HepG2 (cell line): ENCODE measurements around the gene TUBB2B. TPM values are rescaled to one million over a fixed set of nuclear protein-coding genes. Genes with fewer than 3 reads are reported as not detected.
A peak's percentile ranks its signal among the peaks of the same experiment; 100 is the strongest.

Source experiments
- CENPT ChIP-seq: sonication (generic); formaldehyde crosslinking; IDR thresholded peaks from 2 replicates; pipeline ENCODE4 v1.8.0; 2022; ENCODE audit warnings: low read depth, mild to moderate bottlenecking, moderate library complexity, missing genetic modification reagents
- FLYWCH1 ChIP-seq: sonication (generic); formaldehyde crosslinking; IDR thresholded peaks from 2 replicates; pipeline ENCODE4 v1.8.1; 2023; ENCODE audit warnings: mild to moderate bottlenecking, missing genetic modification reagents
- GATA4 ChIP-seq: sonication (generic); IDR thresholded peaks from 2 replicates; pipeline ENCODE4 v1.6.1; 2016; ENCODE audit warnings: antibody characterized with exemption, low read depth, borderline replicate concordance
- SNAPC4 ChIP-seq: sonication (generic); formaldehyde crosslinking; IDR thresholded peaks from 2 replicates; pipeline ENCODE4 v1.4.0; 2020; ENCODE audit warnings: mild to moderate bottlenecking, missing genetic modification reagents
- SP2 ChIP-seq: sonication (generic); formaldehyde crosslinking; IDR thresholded peaks from 2 replicates; pipeline ENCODE4 v1.5.1; 2020; ENCODE audit warnings: mild to moderate bottlenecking, missing genetic modification reagents
- TBX2 ChIP-seq: sonication (generic); formaldehyde crosslinking; IDR thresholded peaks from 2 replicates; pipeline ENCODE4 v1.5.0; 2020; ENCODE audit warnings: missing genetic modification reagents, mild to moderate bottlenecking, borderline replicate concordance
- THAP8 ChIP-seq: sonication (generic); formaldehyde crosslinking; IDR thresholded peaks from 2 replicates; pipeline ENCODE4 v1.5.1; 2020; ENCODE audit warnings: missing genetic modification reagents, mild to moderate bottlenecking, borderline replicate concordance
- ZBTB34 ChIP-seq: sonication (generic); formaldehyde crosslinking; IDR thresholded peaks from 2 replicates; pipeline ENCODE4 v1.8.0; 2022; ENCODE audit warnings: mild to moderate bottlenecking, missing genetic modification reagents
- ZBTB38 ChIP-seq: sonication (generic); formaldehyde crosslinking; IDR thresholded peaks from 2 replicates; pipeline ENCODE4 v1.5.1; 2020; ENCODE audit warnings: mild to moderate bottlenecking, missing genetic modification reagents
- ZNF496 ChIP-seq: sonication (generic); formaldehyde crosslinking; IDR thresholded peaks from 2 replicates; pipeline ENCODE4 v1.8.1; 2023; ENCODE audit warnings: mild to moderate bottlenecking, moderate library complexity, missing genetic modification reagents; ENCODE audit not compliant: insufficient replicate concordance
- ZNF878 ChIP-seq: sonication (generic); formaldehyde crosslinking; IDR thresholded peaks from 2 replicates; pipeline ENCODE4 v1.8.1; 2023; ENCODE audit warnings: mild to moderate bottlenecking, missing genetic modification reagents, moderate library complexity
- polyA plus RNA-seq, 8 experiments: library from polyadenylated mRNA; depleted of rRNA in 3 of 8; stranded (reverse) in 7 of 8; unstranded in 1 of 8; fragments of >200 nt; fragmentation: Illumina TruSeq in 4 of 8; extraction: Trizol in 4 of 8; gene quantifications; 2 replicates each; pipeline versions ENCODE4 v1.2.1 to v1.2.3, GENCODE V29; 2011 to 2016; ENCODE audit warnings: low read depth in 4 of 8, missing spikeins in 1 of 8, mixed read lengths in 1 of 8; ENCODE audit not compliant: insufficient read depth in 1 of 8
- total RNA-seq, 5 experiments: library from RNA; depleted of rRNA; stranded (reverse); fragments of >200 nt; fragmentation: Illumina TruSeq; extraction: Trizol; gene quantifications; 2 replicates each; pipeline ENCODE4 v1.2.3, GENCODE V29; 2016; ENCODE audit warnings: low read depth in 1 of 5
- TF ChIP-seq, protein P1 (sequence below), 2 experiments: sonication (generic) in 1 of 2; formaldehyde crosslinking in 1 of 2; IDR thresholded peaks; 2 replicates each; pipeline versions ENCODE4 v1.6.1 to v1.9.0; 2014 to 2022; ENCODE audit warnings: antibody characterized with exemption in 1 of 2, borderline replicate concordance in 1 of 2, inconsistent platforms in 1 of 2, low read depth in 1 of 2, missing genetic modification reagents in 1 of 2

TUBB2B gene
- total and polyA plus RNA-seq, 2 of the 13 experiments (the other 11 are each of a cell fraction or from before 2014, with no cell fraction given): 10.3 to 23.6 TPM

DNA sequence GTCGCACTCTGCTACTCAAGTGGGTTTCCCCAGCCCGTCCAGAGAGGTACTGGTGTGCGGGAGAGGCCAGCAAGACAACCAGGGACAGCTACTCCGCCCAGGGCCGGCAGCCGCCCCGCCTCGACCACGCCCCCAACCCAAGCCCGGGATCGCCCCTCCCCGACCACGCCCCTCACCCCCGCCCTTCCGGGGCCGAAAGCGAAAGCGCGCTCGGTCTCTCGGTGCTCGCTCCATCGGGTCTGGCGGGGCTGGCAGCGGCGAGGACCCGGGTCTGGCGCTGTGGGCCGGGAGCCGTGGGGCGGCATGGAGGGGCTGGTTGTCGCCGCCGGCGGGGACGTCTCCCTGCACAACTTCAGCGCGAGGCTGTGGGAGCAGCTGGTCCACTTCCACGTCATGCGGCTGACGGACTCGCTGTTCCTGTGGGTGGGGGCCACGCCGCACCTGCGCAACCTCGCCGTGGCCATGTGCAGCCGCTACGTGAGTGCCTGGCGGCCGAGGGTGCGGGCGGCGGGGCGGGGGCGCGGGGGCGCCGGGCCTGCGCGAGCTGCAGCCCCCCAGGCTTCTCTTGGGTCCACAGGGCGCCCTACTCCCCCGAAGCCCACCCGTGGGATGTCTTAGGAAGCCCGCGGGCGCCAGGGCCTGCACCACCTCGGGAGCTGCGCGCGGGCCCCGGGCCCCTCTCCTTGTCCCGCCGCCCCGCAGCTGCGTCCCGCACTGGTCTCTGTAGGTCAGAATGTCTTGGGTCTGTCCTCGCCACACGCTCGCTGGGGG is 31.5 kb upstream of the TUBB2B start, which contains the start of gene PSMG4 (continued):
- TF ChIP-seq TBX2 (CRISPR knock-in tag): peak; percentile 49; the same call in 1 of the 2 replicates
- TF ChIP-seq CENPT: peak; percentile 87; the same call in 1 of the 2 replicates
- peak; percentile 68; the same call in 1 of the 2 replicates for TF ChIP-seq ZNF878 (CRISPR knock-in tag)
- TF ChIP-seq THAP8: peak; percentile 93
- TF ChIP-seq ZBTB34 (CRISPR knock-in tag): no peak
- peak; percentile 76; the same call in 1 of the 2 replicates for TF ChIP-seq FLYWCH1 (CRISPR knock-in tag)
- 0 out of 2 replicates have a peak, but pooled peaks have one; percentile 41 for TF ChIP-seq GATA4
- no peak for TF ChIP-seq SP2
- no peak for TF ChIP-seq ZNF496 (CRISPR knock-in tag)
- TF ChIP-seq, protein P1, sequence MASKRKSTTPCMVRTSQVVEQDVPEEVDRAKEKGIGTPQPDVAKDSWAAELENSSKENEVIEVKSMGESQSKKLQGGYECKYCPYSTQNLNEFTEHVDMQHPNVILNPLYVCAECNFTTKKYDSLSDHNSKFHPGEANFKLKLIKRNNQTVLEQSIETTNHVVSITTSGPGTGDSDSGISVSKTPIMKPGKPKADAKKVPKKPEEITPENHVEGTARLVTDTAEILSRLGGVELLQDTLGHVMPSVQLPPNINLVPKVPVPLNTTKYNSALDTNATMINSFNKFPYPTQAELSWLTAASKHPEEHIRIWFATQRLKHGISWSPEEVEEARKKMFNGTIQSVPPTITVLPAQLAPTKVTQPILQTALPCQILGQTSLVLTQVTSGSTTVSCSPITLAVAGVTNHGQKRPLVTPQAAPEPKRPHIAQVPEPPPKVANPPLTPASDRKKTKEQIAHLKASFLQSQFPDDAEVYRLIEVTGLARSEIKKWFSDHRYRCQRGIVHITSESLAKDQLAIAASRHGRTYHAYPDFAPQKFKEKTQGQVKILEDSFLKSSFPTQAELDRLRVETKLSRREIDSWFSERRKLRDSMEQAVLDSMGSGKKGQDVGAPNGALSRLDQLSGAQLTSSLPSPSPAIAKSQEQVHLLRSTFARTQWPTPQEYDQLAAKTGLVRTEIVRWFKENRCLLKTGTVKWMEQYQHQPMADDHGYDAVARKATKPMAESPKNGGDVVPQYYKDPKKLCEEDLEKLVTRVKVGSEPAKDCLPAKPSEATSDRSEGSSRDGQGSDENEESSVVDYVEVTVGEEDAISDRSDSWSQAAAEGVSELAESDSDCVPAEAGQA (IDR thresholded peaks at IDR 0.05; ENCODE audit: low read depth): no peak
- TF ChIP-seq, protein P1 (CRISPR knock-in tag; IDR thresholded peaks at IDR 0.05; ENCODE audit: borderline replicate concordance): peak; percentile 74; the same call in 1 of the 2 replicates
- peak; percentile 91 for TF ChIP-seq ZBTB38 (CRISPR knock-in tag)
- TF ChIP-seq SNAPC4: no peak
